HEK293 (cell line): Measurements from ENCODE around the gene AGPAT4.
A peak's percentile ranks its signal among the peaks of the same experiment; 100 is the strongest.
"Not testable (repeated sequence)": the region's sequence is repeated elsewhere in the genome, so short reads cannot be mapped to it uniquely, and the experiment has no call there.

Experiments used
- CTCF ChIA-PET: fragments of 350-600 bp; formaldehyde crosslinking; extraction: SDS; loops from one replicate; lab custom pipeline; 2021; ENCODE audit warnings: antibody characterized with exemption; lab: Yijun Ruan, JAX
- POLR2A ChIA-PET: fragments of 300-600 bp; formaldehyde crosslinking; extraction: SDS; loops from one replicate; lab custom pipeline; 2020; ENCODE audit warnings: antibody characterized with exemption, inconsistent platforms; lab: Yijun Ruan, JAX
- H3K27ac ChIP-seq: fragments of 200-500 bp; sonication (Bioruptor generic); 2 replicates; pipeline ENCODE4 v1.5.1; 2014; ENCODE audit warnings: low read depth, low read length, control low read depth, inconsistent platforms; ENCODE audit errors: extremely low read depth
- H3K36me3 ChIP-seq, 2 experiments: fragments of 200-500 bp in 1 of 2; sonication (Bioruptor generic) in 1 of 2; 1 replicate in 1 of 2; 2 replicates in 1 of 2; pipeline ENCODE4 v1.5.1; 2014 to 2017; ENCODE audit warnings: inconsistent platforms in 2 of 2, low read length in 2 of 2; ENCODE audit not compliant: control insufficient read depth in 2 of 2, insufficient read depth in 1 of 2
- H3K4me1 ChIP-seq: fragments of 200-500 bp; sonication (Bioruptor generic); 2 replicates; pipeline ENCODE4 v1.5.1; 2014; ENCODE audit warnings: mild to moderate bottlenecking, low read length, inconsistent platforms; ENCODE audit not compliant: control insufficient read depth, insufficient read depth
- H3K4me3 ChIP-seq: 2 replicates; pipeline ENCODE4 v1.5.1; 2011; ENCODE audit warnings: low read depth, mild to moderate bottlenecking, control low read depth, low read length, moderate library complexity
- H3K9me3 ChIP-seq: fragments of 200-500 bp; sonication (Bioruptor generic); 2 replicates; pipeline ENCODE4 v1.5.1; 2014; ENCODE audit warnings: low read depth, low read length, inconsistent platforms; ENCODE audit not compliant: control insufficient read depth, insufficient read depth
- BCL11A ChIP-seq: fragments of 450-650 bp; formaldehyde crosslinking; IDR thresholded peaks from 2 replicates; pipeline ENCODE4 v1.5.1; 2016; ENCODE audit warnings: low read depth, missing biosample characterization, missing genetic modification characterization
- EGR2 ChIP-seq: fragments of 450-650 bp; formaldehyde crosslinking; IDR thresholded peaks from 2 replicates; pipeline ENCODE4 v1.5.1; 2016; ENCODE audit warnings: low read depth, missing biosample characterization, missing genetic modification characterization
- KLF1 ChIP-seq: fragments of 450-650 bp; formaldehyde crosslinking; IDR thresholded peaks from 2 replicates; pipeline ENCODE4 v1.5.1; 2016; ENCODE audit warnings: missing biosample characterization, missing genetic modification characterization
- PRDM1 ChIP-seq: fragments of 450-650 bp; formaldehyde crosslinking; IDR thresholded peaks from 2 replicates; pipeline ENCODE4; 2016; ENCODE audit warnings: missing biosample characterization, missing genetic modification characterization
- ZBTB20 ChIP-seq: fragments of 450-650 bp; formaldehyde crosslinking; IDR thresholded peaks from 2 replicates; pipeline ENCODE4 v1.5.1; 2016; ENCODE audit warnings: missing biosample characterization, missing genetic modification characterization
- ZFHX2 ChIP-seq: fragments of 450-650 bp; formaldehyde crosslinking; conservative IDR thresholded peaks from 2 replicates; pipeline ENCODE4 v1.5.1; 2016; ENCODE audit warnings: missing biosample characterization, missing genetic modification characterization
- ZFP37 ChIP-seq: fragments of 450-650 bp; formaldehyde crosslinking; IDR thresholded peaks from 2 replicates; pipeline ENCODE4 v1.5.1; 2016; ENCODE audit warnings: missing biosample characterization, missing genetic modification characterization
- ZNF121 ChIP-seq: fragments of 450-650 bp; formaldehyde crosslinking; IDR thresholded peaks from 2 replicates; pipeline ENCODE4 v1.5.1; 2016; ENCODE audit warnings: missing biosample characterization, missing genetic modification characterization
- ZNF146 ChIP-seq: fragments of 450-650 bp; formaldehyde crosslinking; IDR thresholded peaks from 2 replicates; pipeline ENCODE4 v1.5.1; 2016; ENCODE audit warnings: missing biosample characterization, missing genetic modification characterization
- ZNF211 ChIP-seq: fragments of 450-650 bp; formaldehyde crosslinking; IDR thresholded peaks from 2 replicates; pipeline ENCODE4 v1.5.1; 2016; ENCODE audit warnings: low read depth, missing biosample characterization, missing genetic modification characterization
- ZNF214 ChIP-seq: fragments of 450-650 bp; formaldehyde crosslinking; IDR thresholded peaks from 2 replicates; pipeline ENCODE4 v1.5.1; 2017; ENCODE audit warnings: missing biosample characterization, mild to moderate bottlenecking, missing genetic modification characterization, borderline replicate concordance
- ZNF223 ChIP-seq: fragments of 450-650 bp; formaldehyde crosslinking; IDR thresholded peaks from 2 replicates; pipeline ENCODE4 v1.5.1; 2016; ENCODE audit warnings: missing biosample characterization, missing genetic modification characterization
- ZNF366 ChIP-seq: fragments of 450-650 bp; formaldehyde crosslinking; conservative IDR thresholded peaks from 2 replicates; pipeline ENCODE4 v1.5.1; 2016; ENCODE audit warnings: missing biosample characterization, missing genetic modification characterization
- ZNF394 ChIP-seq: fragments of 450-650 bp; formaldehyde crosslinking; IDR thresholded peaks from 2 replicates; pipeline ENCODE4 v1.5.1; 2016; ENCODE audit warnings: missing biosample characterization, missing genetic modification characterization, mild to moderate bottlenecking, moderate library complexity, borderline replicate concordance
- ZNF529 ChIP-seq: fragments of 450-650 bp; formaldehyde crosslinking; IDR thresholded peaks from 2 replicates; pipeline ENCODE4 v1.5.1; 2017; ENCODE audit warnings: missing genetic modification characterization, missing biosample characterization; ENCODE audit not compliant: insufficient replicate concordance
- ZNF558 ChIP-seq: fragments of 450-650 bp; formaldehyde crosslinking; IDR thresholded peaks from 2 replicates; pipeline ENCODE4 v1.5.1; 2016; ENCODE audit warnings: missing biosample characterization, missing genetic modification characterization
- ZNF571 ChIP-seq: fragments of 450-650 bp; formaldehyde crosslinking; IDR thresholded peaks from 2 replicates; pipeline ENCODE4 v1.5.0; 2017; ENCODE audit warnings: missing biosample characterization, missing genetic modification characterization
- ZNF585B ChIP-seq: fragments of 450-650 bp; formaldehyde crosslinking; IDR thresholded peaks from 2 replicates; pipeline ENCODE4 v1.5.1; 2016; ENCODE audit warnings: missing biosample characterization, missing genetic modification characterization
- ZNF596 ChIP-seq: fragments of 450-650 bp; IDR thresholded peaks from 2 replicates; pipeline ENCODE4 v1.5.0; 2018; ENCODE audit warnings: missing biosample characterization, mild to moderate bottlenecking, missing genetic modification characterization, moderate library complexity
- ZNF677 ChIP-seq: fragments of 450-650 bp; IDR thresholded peaks from 2 replicates; pipeline ENCODE4 v1.5.0; 2018; ENCODE audit warnings: missing biosample characterization, mild to moderate bottlenecking, missing genetic modification characterization, moderate library complexity
- ZNF776 ChIP-seq: fragments of 450-650 bp; formaldehyde crosslinking; IDR thresholded peaks from 2 replicates; pipeline ENCODE4 v1.5.0; 2017; ENCODE audit warnings: missing biosample characterization, missing genetic modification characterization, borderline replicate concordance
- ZNF830 ChIP-seq: fragments of 450-650 bp; IDR thresholded peaks from 2 replicates; pipeline ENCODE4 v1.5.0; 2018; ENCODE audit warnings: missing biosample characterization, missing genetic modification characterization, low read depth, mild to moderate bottlenecking, moderate library complexity
- ZXDB ChIP-seq: fragments of 450-650 bp; formaldehyde crosslinking; IDR thresholded peaks from 2 replicates; pipeline ENCODE4 v1.5.1; 2016; ENCODE audit warnings: missing biosample characterization, missing genetic modification characterization
- TF ChIP-seq, protein P1 (sequence below): fragments of 450-650 bp; formaldehyde crosslinking; IDR thresholded peaks from 2 replicates; pipeline ENCODE4 v1.5.1; 2016; ENCODE audit warnings: missing biosample characterization, missing genetic modification characterization

AGPAT4 gene

DNA sequence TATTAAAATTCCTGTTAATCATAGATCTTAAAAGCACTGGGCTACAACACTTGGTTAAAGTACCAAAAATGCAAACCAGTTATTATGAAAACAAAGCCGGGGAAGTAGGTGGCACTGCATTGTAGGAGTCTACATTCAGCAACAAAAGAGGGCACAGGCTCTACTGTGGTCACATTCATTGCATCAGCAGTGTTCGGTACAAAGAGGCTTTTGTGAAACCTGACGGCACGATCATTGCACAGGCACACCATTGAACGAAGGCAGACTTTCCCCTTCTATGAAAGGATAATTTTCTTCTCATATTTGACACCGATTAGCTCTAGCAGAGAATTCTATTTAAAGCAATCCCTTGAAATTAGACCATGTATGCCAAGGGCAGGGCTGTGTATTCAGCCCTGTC is 44.6 kb upstream of the AGPAT4 start:
- POLR2A ChIA-PET = no interaction called here
- Histone ChIP-seq H3K36me3 (no peaks in the 10 kb centered on the region), H3K27ac (no peak overlapping the region), H3K4me3 (no peak overlapping the region), H3K4me1 (no peaks in the 10 kb centered on the region), H3K9me3 (no peaks in the 10 kb centered on the region)
- no peak for TF ChIP-seq ZNF830 (tag by site-specific recombination)
- TF ChIP-seq, protein P1, sequence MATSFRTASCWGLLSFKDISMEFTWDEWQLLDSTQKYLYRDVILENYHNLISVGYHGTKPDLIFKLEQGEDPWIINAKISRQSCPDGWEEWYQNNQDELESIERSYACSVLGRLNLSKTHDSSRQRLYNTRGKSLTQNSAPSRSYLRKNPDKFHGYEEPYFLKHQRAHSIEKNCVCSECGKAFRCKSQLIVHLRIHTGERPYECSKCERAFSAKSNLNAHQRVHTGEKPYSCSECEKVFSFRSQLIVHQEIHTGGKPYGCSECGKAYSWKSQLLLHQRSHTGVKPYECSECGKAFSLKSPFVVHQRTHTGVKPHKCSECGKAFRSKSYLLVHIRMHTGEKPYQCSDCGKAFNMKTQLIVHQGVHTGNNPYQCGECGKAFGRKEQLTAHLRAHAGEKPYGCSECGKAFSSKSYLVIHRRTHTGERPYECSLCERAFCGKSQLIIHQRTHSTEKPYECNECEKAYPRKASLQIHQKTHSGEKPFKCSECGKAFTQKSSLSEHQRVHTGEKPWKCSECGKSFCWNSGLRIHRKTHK (tag by site-specific recombination) = no peak
- CTCF ChIA-PET = no interaction called here

DNA sequence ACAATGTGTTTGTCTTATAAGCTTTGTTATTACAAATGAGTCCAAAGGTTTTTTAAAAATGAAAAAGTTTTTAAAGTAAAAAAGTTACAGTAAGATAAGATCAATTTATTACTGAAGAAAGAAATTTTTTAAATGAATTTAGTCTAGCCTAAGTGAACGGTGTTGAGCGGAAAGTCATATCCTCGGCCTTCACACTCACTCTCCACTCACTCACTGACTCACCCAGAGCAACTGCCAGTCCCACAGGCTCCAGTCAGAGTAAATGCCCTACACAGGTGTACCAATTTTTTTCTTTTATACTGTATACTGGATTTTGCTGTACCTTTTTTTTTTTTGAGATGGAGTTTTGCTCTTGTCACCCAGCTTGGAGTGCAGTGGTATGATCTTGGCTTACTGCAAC is 42.7 kb upstream of the AGPAT4 start:
- ChIA-PET POLR2A (no interaction called here), CTCF (no interaction called here)
- H3K36me3 ChIP-seq = no peaks in the 10 kb centered on the region
- H3K27ac ChIP-seq = no peak overlapping the region
- H3K4me3 ChIP-seq = no peak overlapping the region
- TF ChIP-seq BCL11A (tag by site-specific recombination) (no peak), ZNF394 (no peak), ZNF776 (no peak), ZNF214 (no peak), ZFP37 (tag by site-specific recombination) (no peak), ZNF121 (tag by site-specific recombination) (no peak), ZNF677 (tag by site-specific recombination) (no peak), ZNF146 (tag by site-specific recombination) (no peak), ZNF558 (no peak)
- no peaks in the 10 kb centered on the region for H3K9me3 ChIP-seq
- H3K4me1 ChIP-seq = no peaks in the 10 kb centered on the region

DNA sequence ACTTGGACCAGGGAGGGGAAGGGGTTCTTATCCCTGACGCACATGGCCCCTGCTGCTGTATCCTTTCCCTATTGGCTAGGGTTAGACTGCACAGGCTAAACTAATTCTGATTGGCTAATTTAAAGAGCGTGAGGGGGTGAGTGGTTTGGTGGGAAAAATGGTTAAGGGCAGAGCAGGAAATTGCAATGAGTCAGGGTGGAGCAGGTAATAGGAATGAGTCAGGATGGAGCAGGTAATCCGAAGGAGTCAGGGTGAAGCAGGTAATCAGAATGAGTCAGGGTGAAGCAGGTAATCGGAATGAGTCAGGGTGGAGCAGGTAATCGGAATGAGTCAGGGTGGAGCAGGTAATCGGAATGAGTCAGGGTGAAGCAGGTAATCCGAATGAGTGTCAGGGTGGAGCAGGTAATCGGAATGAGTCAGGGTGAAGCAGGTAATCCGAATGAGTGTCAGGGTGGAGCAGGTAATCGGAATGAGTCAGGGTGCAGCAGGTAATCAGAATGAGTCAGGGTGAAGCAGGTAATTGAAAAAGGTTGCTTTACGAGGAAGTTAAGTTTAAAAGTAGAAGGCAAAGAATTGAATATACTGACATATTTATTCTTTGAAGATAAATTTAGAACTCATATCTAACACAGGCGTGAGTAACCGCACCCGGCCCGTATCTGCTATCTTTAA is 41.5 kb upstream of the AGPAT4 start:
- H3K4me1 ChIP-seq, H3K36me3 ChIP-seq, H3K9me3 ChIP-seq, CTCF ChIA-PET, H3K4me3 ChIP-seq, H3K27ac ChIP-seq: not testable (repeated sequence)
- TF ChIP-seq ZNF223 (tag by site-specific recombination) = peak; percentile 69; the same call in 1 of the 2 replicates
- POLR2A ChIA-PET = interaction anchor here (0.6 kb wide), 1 partner anchor 9 kb away, joined by 3 read pairs; no protein-coding TSS in a partner anchor

DNA sequence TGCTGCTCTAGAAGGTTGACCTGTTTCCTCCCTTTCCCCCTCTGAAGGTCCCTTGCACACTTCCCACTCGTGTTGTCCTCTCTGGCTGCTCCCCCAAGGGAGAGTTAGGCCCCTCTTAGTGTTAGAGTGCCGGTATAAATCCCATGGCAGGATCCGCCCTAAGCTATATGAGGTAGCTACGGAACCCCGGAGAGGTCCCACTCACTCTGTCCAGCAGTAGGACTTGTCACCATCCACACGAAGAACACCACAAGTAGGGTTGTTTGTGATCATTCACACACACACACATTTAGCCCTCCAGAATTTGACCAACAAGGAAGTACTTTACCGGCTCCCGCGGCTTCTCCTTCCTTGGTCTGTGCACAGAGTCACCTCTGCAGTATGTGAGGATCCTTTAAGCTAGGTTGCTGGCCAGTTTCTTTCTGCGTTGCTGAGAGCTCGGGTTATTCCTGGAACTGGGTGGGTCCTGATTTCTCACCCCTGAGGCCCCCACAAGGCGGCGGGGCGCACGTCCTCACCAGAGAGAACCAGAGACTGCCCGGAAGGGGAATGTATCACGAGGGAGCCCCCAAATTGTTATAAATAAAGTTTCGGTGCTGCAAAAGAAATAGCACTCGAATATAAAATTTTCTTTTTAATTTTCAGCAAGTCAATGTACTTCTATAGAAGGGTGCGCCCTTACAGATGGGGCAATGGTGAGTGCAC is 40.8 kb upstream of the AGPAT4 start:
- H3K4me1 ChIP-seq, H3K4me3 ChIP-seq, POLR2A ChIA-PET, CTCF ChIA-PET, H3K36me3 ChIP-seq, H3K27ac ChIP-seq, H3K9me3 ChIP-seq: not testable (repeated sequence)

DNA sequence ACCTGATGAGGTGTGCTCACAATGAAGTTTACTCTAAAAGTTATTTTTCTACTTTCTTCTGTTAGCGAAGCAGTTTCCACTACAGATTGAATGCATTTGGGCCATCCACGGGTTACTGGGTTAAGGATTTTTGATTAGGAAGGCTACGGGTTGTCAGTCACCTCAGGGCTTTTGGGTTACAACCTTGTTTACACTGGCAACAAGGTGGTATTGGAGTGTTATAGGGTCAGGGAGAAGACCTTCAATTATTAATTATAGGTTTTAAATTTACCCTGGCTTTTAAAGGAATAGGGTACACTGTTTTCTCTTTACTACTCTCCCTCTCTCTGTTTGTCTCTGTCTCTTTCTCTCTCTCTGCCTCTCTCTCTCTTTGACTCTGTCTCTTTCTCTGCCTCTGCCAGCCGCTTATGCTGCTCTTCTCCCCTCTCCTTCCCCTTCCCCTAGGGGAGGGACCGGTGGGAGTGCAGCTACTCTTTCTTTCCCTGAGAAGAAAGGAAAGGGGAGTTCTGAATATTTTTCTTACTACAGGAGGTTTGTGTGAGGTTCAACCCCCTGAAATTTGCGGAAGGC is 40.2 kb upstream of the AGPAT4 start:
- CTCF ChIA-PET = no interaction called here
- POLR2A ChIA-PET = no interaction called here
- no peaks in the 10 kb centered on the region for H3K36me3 ChIP-seq
- H3K4me1 ChIP-seq = no peaks in the 10 kb centered on the region
- H3K27ac ChIP-seq = no peak overlapping the region
- H3K9me3 ChIP-seq = no peaks in the 10 kb centered on the region
- no peak overlapping the region for H3K4me3 ChIP-seq
- TF ChIP-seq ZNF121 (tag by site-specific recombination) (no peak), ZNF394 (no peak), ZXDB (tag by site-specific recombination) (no peak), ZNF366 (no peak), ZFHX2 (tag by site-specific recombination) (no peak), ZNF585B (no peak), ZBTB20 (tag by site-specific recombination) (no peak), EGR2 (tag by site-specific recombination) (no peak), ZNF211 (tag by site-specific recombination) (no peak), KLF1 (tag by site-specific recombination) (no peak), ZNF571 (no peak), BCL11A (tag by site-specific recombination) (no peak), ZNF529 (tag by site-specific recombination) (no peak), ZNF596 (no peak), PRDM1 (tag by site-specific recombination) (no peak)
